ENCODE data around the gene TMC6. TPM values are rescaled to one million over a fixed set of nuclear protein-coding genes. Genes with fewer than 3 reads are reported as not detected.
A peak's percentile ranks its signal among the peaks of the same experiment; 100 is the strongest.

The TMC6 gene
- total and polyA plus RNA-seq, 2 of the 13 experiments (the other 11 are each of a cell fraction or from before 2014, with no cell fraction given): 48.4 to 99.1 TPM

DNA sequence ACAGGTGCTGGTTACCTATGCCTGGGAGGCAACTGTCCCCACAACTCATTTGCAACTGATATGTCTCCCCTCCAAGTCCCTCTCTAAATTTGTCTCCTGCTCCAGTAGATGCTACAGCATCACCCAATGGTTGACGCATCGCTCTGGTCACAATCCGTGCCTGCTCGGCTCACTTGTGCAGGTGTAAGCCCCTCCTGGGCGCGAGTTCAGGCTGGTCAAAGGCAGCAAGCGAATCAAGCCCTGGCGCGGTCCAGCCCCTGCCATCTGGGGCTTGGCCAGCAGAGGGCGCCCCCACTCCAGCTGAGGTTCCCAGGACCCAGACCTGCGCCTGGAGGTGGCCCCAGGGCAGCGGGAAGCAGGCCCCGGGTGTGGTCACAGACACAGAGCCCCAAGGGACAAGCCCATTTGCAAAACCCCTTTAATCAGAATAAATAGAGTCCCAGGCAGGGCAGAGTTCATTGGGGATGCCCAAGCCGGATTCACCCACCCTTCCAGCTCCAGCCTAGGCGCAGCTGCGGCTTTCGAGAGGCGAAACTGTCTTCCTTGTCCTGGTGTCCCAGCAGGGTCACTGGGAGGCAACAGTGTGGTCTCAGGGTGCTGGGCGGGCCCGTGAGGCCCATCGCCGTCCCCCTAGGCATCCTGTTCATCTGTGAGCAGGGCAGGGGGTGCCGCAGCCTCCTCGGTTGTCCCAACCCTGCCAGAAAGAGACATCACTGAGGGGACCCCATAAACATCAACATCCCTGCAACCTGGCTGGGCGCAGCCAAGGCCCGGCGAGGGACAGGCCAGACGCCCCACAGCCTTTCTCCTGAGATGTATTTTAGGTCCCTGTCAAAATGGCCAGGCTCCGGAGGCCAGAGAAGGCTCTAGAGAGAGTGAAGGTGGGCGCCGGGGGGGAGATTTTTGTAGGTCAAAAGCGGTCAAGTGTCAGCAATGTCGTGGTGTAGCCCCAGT is 15.8 kb downstream of the TMC6 start (continued):
- TF ChIP-seq ZNF761 (CRISPR knock-in tag; conservative IDR thresholded peaks at IDR 0.05) (no peak), ZFP82 (CRISPR knock-in tag; IDR thresholded peaks at IDR 0.05; ENCODE audit: borderline replicate concordance) (no peak), ZNF547 (CRISPR knock-in tag; IDR thresholded peaks at IDR 0.05) (peak; percentile 86), HNRNPUL1 (IDR thresholded peaks at IDR 0.05; ENCODE audit: low read depth, low read length) (no peak), RBM22 (optimal IDR thresholded peaks at IDR 0.05; ENCODE audit: low read length) (peak; percentile 88), CREM (IDR thresholded peaks at IDR 0.05) (no peak), CREM (CRISPR knock-in tag; IDR thresholded peaks at IDR 0.05) (no peak), BORCS8-MEF2B (CRISPR knock-in tag; IDR thresholded peaks at IDR 0.05) (peak; percentile 63; the same call in 1 of the 2 replicates), RBFOX2 (IDR thresholded peaks at IDR 0.05; ENCODE audit: low read depth, low read length) (no peak), ZNF138 (CRISPR knock-in tag; IDR thresholded peaks at IDR 0.05; ENCODE audit: low read depth) (peak; percentile 74; the same call in 1 of the 2 replicates), CHD2 (IDR thresholded peaks at IDR 0.05; ENCODE audit: low read depth, low read length) (peak; percentile 40; the same call in 1 of the 2 replicates), MIER3 (CRISPR knock-in tag; IDR thresholded peaks at IDR 0.05; ENCODE audit: borderline replicate concordance) (0 out of 2 replicates have a peak, but pooled peaks have one; percentile 28), HCFC1 (IDR thresholded peaks at IDR 0.05; ENCODE audit: low read depth, low read length) (no peak), ZNF331 (CRISPR knock-in tag; IDR thresholded peaks at IDR 0.05) (peak; percentile 69; the same call in 1 of the 2 replicates)
- TF ChIP-seq, protein P1, sequence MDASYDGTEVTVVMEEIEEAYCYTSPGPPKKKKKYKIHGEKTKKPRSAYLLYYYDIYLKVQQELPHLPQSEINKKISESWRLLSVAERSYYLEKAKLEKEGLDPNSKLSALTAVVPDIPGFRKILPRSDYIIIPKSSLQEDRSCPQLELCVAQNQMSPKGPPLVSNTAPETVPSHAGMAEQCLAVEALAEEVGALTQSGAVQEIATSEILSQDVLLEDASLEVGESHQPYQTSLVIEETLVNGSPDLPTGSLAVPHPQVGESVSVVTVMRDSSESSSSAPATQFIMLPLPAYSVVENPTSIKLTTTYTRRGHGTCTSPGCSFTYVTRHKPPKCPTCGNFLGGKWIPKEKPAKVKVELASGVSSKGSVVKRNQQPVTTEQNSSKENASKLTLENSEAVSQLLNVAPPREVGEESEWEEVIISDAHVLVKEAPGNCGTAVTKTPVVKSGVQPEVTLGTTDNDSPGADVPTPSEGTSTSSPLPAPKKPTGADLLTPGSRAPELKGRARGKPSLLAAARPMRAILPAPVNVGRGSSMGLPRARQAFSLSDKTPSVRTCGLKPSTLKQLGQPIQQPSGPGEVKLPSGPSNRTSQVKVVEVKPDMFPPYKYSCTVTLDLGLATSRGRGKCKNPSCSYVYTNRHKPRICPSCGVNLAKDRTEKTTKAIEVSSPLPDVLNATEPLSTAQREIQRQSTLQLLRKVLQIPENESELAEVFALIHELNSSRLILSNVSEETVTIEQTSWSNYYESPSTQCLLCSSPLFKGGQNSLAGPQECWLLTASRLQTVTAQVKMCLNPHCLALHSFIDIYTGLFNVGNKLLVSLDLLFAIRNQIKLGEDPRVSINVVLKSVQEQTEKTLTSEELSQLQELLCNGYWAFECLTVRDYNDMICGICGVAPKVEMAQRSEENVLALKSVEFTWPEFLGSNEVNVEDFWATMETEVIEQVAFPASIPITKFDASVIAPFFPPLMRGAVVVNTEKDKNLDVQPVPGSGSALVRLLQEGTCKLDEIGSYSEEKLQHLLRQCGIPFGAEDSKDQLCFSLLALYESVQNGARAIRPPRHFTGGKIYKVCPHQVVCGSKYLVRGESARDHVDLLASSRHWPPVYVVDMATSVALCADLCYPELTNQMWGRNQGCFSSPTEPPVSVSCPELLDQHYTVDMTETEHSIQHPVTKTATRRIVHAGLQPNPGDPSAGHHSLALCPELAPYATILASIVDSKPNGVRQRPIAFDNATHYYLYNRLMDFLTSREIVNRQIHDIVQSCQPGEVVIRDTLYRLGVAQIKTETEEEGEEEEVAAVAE (CRISPR knock-in tag; IDR thresholded peaks at IDR 0.05; ENCODE audit: borderline replicate concordance): 0 out of 2 replicates have a peak, but pooled peaks have one; percentile 48
- TF ChIP-seq, protein P2, sequence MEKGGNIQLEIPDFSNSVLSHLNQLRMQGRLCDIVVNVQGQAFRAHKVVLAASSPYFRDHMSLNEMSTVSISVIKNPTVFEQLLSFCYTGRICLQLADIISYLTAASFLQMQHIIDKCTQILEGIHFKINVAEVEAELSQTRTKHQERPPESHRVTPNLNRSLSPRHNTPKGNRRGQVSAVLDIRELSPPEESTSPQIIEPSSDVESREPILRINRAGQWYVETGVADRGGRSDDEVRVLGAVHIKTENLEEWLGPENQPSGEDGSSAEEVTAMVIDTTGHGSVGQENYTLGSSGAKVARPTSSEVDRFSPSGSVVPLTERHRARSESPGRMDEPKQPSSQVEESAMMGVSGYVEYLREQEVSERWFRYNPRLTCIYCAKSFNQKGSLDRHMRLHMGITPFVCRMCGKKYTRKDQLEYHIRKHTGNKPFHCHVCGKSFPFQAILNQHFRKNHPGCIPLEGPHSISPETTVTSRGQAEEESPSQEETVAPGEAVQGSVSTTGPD (CRISPR knock-in tag; IDR thresholded peaks at IDR 0.05): no peak
- TF ChIP-seq, protein P3, sequence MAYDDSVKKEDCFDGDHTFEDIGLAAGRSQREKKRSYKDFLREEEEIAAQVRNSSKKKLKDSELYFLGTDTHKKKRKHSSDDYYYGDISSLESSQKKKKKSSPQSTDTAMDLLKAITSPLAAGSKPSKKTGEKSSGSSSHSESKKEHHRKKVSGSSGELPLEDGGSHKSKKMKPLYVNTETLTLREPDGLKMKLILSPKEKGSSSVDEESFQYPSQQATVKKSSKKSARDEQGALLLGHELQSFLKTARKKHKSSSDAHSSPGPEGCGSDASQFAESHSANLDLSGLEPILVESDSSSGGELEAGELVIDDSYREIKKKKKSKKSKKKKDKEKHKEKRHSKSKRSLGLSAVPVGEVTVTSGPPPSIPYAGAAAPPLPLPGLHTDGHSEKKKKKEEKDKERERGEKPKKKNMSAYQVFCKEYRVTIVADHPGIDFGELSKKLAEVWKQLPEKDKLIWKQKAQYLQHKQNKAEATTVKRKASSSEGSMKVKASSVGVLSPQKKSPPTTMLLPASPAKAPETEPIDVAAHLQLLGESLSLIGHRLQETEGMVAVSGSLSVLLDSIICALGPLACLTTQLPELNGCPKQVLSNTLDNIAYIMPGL (CRISPR knock-in tag; IDR thresholded peaks at IDR 0.05; ENCODE audit: borderline replicate concordance in 1 of 2, low read depth in 1 of 2): peak in 1 of 2 experiments; percentile 62; a peak in 1 of 4 replicates
- TF ChIP-seq, protein P4, sequence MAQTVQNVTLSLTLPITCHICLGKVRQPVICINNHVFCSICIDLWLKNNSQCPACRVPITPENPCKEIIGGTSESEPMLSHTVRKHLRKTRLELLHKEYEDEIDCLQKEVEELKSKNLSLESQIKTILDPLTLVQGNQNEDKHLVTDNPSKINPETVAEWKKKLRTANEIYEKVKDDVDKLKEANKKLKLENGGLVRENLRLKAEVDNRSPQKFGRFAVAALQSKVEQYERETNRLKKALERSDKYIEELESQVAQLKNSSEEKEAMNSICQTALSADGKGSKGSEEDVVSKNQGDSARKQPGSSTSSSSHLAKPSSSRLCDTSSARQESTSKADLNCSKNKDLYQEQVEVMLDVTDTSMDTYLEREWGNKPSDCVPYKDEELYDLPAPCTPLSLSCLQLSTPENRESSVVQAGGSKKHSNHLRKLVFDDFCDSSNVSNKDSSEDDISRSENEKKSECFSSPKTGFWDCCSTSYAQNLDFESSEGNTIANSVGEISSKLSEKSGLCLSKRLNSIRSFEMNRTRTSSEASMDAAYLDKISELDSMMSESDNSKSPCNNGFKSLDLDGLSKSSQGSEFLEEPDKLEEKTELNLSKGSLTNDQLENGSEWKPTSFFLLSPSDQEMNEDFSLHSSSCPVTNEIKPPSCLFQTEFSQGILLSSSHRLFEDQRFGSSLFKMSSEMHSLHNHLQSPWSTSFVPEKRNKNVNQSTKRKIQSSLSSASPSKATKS (CRISPR knock-in tag; IDR thresholded peaks at IDR 0.05): no peak

Data from HepG2 (cell line).